D721Med (cell line): Measurements from ENCODE around the gene CASP5.
"Not testable (repeated sequence)": the region's sequence is repeated elsewhere in the genome, so short reads cannot be mapped to it uniquely, and the experiment has no call there.

ENCODE experiments used
- DNase-seq: peaks from one replicate; pipeline ENCODE4 v3.0.0; 2011; ENCODE audit warnings: low spot score; ENCODE audit not compliant: insufficient read length
- FAIRE-seq: peaks from 2 replicates; lab custom pipeline; 2011; peaks lifted over from hg19 to GRCh38; lab: Jason Lieb, UNC
- CTCF ChIP-seq: IDR thresholded peaks from 2 replicates; pipeline ENCODE4 v1.5.1; 2012; ENCODE audit warnings: mild to moderate bottlenecking, control low read depth; ENCODE audit not compliant: insufficient read depth; ENCODE audit errors: missing control alignments

The CASP5 gene

GRCh38 chr11:104984808-104985207 is 38.2 kb downstream of the CASP5 start:
- no peak for TF ChIP-seq CTCF
- FAIRE-seq (no peak), DNase-seq (no peak)

DNA sequence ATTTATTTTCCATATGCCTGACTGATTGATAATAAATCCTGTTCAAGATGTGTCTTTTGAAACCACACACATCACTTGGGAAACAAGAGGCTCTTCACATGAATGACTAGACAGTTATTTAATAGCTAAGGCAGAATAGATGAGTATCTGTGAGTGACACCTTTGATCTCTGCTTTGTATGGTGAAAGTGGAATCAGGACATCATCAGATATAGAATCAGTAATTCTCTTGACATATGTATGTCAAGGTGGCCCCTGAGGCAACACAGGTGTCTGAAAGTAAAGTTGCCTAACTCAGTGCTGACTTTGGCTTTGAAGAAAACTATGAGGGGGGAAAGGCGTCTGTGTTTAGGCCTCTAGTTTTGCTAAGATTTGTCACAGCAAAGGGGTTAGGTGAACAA is 43.1 kb downstream of the CASP5 start:
- DNase-seq (no peak), FAIRE-seq (no peak)
- TF ChIP-seq CTCF: no peak

DNA sequence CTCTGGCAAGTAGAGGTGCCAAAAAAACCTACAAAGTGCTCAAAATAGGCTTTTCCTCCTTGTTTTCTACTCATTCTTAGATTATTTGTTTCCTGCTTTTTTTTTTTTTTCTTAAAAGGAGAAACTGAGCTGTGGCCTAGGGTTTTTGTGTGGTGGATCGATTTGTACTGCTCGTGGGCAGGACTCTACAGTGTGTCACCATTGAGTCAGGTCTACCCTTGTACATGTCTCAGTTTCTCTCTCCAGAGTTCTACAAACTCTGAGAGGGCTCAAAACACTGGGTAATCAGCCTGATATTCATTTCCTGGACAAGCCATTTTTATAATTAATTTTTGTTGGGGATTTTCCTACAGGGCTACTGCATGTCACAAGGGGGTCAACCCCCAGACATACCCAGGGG is 49.4 kb downstream of the CASP5 start:
- DNase-seq (no peak), FAIRE-seq (no peak)
- TF ChIP-seq CTCF: no peak

DNA sequence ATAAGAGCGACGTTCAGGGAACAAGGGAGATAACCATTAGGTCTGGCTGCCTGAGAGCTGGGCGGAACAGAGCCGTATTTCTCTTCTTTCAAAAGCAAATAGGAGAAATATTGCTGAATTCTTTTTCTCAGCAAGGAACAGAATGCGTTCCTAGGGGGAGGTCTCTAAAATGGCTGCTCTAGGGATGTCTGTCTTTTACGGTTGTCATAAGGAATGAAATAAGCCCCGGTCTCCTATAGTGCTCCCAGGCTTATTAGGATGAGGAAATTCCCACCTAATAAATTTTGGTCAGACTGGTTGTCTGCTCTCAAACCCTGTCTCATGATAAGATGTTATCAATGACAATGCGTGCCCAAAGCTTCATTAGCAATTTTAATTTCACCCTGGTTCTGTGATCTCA is 50.0 kb downstream of the CASP5 start:
- DNase-seq, FAIRE-seq: not testable (repeated sequence)

- FAIRE-seq (no peak), DNase-seq (no peak)
- TF ChIP-seq CTCF: no peak
Observed at GRCh38 chr11:104970756-104971155, 52.2 kb downstream of the CASP5 start.

DNA sequence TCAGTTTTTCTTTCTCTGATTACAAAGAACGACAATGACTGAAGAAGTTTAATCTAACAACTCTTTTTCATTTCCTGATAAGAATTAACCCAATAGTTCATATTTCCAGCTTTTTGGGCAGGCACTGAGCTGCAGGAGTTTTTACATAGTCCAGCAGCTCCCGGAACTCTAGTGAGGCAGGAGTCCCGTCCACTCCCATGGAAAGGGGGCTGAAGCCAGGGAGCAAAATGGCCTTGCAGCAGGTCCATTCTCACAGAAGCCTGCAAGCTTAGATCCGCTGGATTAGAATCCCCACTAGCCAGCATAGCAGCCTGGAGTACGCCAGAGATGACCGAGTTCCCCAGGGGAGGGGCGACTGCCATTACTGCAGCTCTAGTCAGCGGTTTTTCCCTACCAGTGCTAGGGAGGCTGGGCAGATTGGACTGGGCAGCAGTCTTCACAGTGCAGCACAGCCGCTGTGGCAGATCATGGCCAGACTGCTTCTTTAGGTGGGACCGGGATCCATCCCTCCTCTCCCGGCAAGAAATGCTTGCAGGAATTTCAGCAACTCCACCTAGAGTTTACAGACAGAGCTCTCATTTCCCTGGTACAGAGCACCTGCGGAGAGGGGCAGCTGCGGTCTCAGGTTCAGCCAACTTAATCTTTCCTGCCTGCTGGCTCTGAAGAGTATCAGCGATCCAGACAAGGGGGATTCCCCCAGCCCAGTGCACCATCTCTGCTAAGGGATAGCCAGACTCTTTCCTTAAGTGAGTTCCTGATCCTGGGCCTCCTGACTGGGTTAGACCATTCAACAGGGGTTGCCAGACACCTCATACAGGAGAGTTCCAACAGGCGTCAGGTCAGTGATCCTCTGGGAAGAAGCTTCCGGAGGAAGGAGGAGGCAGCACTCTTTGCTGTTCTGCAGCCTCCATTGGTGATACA is 53.9 kb downstream of the CASP5 start:
- FAIRE-seq (no peak), DNase-seq (no peak)

GRCh38 chr11:104968355-104968855 is 54.6 kb downstream of the CASP5 start, which contains the start of gene CASP4:
TSS of gene CASP4 (minus strand) at chr11:104968574. CDS start at chr11:104968525, 49 bp downstream.
- no peak for FAIRE-seq
- TF ChIP-seq CTCF: no peak
- DNase-seq: no peak

More for the DNA sequence above, 53.9 kb downstream of the CASP5 start:
- TF ChIP-seq CTCF: no peak
